A549 (cell line): Measurements from ENCODE around the gene RERE.

Experiments
- CEBPB ChIP-seq, 2 experiments: fragments of >200 bp in 1 of 2; sonication (Bioruptor Twin) in 1 of 2; formaldehyde crosslinking in 1 of 2; IDR thresholded peaks; 2 replicates each; pipeline ENCODE4 v1.6.1; 2012 to 2016
- EP300 ChIP-seq, 2 experiments: fragments of >200 bp; sonication (Bioruptor Twin); formaldehyde crosslinking; IDR thresholded peaks; 2 replicates in 1 of 2; 3 replicates in 1 of 2; pipeline ENCODE4 v1.6.1; 2016 to 2017
- FOSB ChIP-seq: fragments of 250-450 bp; sonication (Bioruptor Pico); IDR thresholded peaks from 2 replicates; pipeline ENCODE4 v1.5.0; 2020; ENCODE audit warnings: mild to moderate bottlenecking, moderate library complexity
- HDAC2 ChIP-seq: fragments of 200-600 bp; sonication (generic); IDR thresholded peaks from 2 replicates; pipeline ENCODE4 v1.6.1; 2016
- POLR2A ChIP-seq: IDR thresholded peaks from 2 replicates; pipeline ENCODE4 v1.6.1; 2012; ENCODE audit warnings: mild to moderate bottlenecking, low read length
- RAD21 ChIP-seq, 2 experiments: fragments of >200 bp in 1 of 2; sonication (Bioruptor Twin) in 1 of 2; formaldehyde crosslinking in 1 of 2; IDR thresholded peaks in 1 of 2; conservative IDR thresholded peaks in 1 of 2; 2 replicates in 1 of 2; 3 replicates in 1 of 2; pipeline ENCODE4 v1.6.1; 2012 to 2018; ENCODE audit warnings: inconsistent platforms in 1 of 2
- RNF2 ChIP-seq: fragments of 200-600 bp; sonication (generic); IDR thresholded peaks from 2 replicates; pipeline ENCODE4 v1.6.1; 2016; ENCODE audit warnings: low read depth, mild to moderate bottlenecking, antibody characterized with exemption, moderate library complexity, borderline replicate concordance
- USF2 ChIP-seq: fragments of 450-650 bp; IDR thresholded peaks from 2 replicates; pipeline ENCODE4 v1.6.1; 2014; ENCODE audit warnings: antibody characterized with exemption
- TF ChIP-seq, protein P1 (sequence below): fragments of >200 bp; sonication (Bioruptor Twin); formaldehyde crosslinking; IDR thresholded peaks from 3 replicates; pipeline ENCODE4 v1.5.1; 2016
- TF ChIP-seq, protein P2 (sequence below): fragments of 150-350 bp; IDR thresholded peaks from 2 replicates; pipeline ENCODE4 v1.6.1; 2014; ENCODE audit warnings: low read depth, mild to moderate bottlenecking, low read length

DNA sequence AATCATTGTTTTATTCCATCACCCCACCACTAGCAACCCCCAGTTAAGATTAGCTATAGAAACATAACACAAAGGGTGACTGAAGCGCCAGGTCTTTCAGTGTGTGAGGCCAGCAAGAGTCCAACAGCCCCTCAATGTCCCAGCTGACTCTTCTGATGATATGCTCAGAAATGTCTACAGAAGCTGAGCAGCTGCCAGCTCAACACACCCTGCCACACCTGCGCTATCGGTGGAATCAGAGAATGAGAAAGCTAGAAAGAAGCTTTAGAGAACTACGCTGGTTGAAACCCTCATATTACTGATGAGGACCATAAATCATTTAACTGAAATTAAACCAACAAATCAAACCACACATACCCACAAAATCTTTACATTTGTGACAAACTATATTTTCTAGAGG lies 383.3 kb downstream of the RERE start:
- TF ChIP-seq FOSB (CRISPR knock-in tag): no peak
- no peak for TF ChIP-seq RAD21 (conservative IDR thresholded peaks at IDR 0.05 in 1 of 2, IDR thresholded peaks at IDR 0.05 in 1 of 2)
- TF ChIP-seq, protein P1, sequence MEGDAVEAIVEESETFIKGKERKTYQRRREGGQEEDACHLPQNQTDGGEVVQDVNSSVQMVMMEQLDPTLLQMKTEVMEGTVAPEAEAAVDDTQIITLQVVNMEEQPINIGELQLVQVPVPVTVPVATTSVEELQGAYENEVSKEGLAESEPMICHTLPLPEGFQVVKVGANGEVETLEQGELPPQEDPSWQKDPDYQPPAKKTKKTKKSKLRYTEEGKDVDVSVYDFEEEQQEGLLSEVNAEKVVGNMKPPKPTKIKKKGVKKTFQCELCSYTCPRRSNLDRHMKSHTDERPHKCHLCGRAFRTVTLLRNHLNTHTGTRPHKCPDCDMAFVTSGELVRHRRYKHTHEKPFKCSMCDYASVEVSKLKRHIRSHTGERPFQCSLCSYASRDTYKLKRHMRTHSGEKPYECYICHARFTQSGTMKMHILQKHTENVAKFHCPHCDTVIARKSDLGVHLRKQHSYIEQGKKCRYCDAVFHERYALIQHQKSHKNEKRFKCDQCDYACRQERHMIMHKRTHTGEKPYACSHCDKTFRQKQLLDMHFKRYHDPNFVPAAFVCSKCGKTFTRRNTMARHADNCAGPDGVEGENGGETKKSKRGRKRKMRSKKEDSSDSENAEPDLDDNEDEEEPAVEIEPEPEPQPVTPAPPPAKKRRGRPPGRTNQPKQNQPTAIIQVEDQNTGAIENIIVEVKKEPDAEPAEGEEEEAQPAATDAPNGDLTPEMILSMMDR: no peak
- no peak for TF ChIP-seq USF2
- TF ChIP-seq RNF2: no peak
- TF ChIP-seq, protein P2, sequence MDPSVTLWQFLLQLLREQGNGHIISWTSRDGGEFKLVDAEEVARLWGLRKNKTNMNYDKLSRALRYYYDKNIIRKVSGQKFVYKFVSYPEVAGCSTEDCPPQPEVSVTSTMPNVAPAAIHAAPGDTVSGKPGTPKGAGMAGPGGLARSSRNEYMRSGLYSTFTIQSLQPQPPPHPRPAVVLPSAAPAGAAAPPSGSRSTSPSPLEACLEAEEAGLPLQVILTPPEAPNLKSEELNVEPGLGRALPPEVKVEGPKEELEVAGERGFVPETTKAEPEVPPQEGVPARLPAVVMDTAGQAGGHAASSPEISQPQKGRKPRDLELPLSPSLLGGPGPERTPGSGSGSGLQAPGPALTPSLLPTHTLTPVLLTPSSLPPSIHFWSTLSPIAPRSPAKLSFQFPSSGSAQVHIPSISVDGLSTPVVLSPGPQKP: no peak
- no peak for TF ChIP-seq HDAC2
- TF ChIP-seq POLR2A: no peak
- no peak for TF ChIP-seq CEBPB (IDR thresholded peaks at IDR 0.05)
- no peak for TF ChIP-seq EP300 (IDR thresholded peaks at IDR 0.05)
